HG02943 (cell line): ENCODE data around the gene FKBP6.
"Not testable (repeated sequence)": the region's sequence is repeated elsewhere in the genome, so short reads cannot be mapped to it uniquely, and the experiment has no call there.

ENCODE experiments used
- ATAC-seq: cut with Tn5 transposase; IDR thresholded peaks from one replicate; pipeline ENCODE4 v1.9.1; 2021; ENCODE audit warnings: mild to moderate bottlenecking, low read depth, moderate library complexity; ENCODE audit not compliant: unreplicated experiment

FKBP6 gene

DNA sequence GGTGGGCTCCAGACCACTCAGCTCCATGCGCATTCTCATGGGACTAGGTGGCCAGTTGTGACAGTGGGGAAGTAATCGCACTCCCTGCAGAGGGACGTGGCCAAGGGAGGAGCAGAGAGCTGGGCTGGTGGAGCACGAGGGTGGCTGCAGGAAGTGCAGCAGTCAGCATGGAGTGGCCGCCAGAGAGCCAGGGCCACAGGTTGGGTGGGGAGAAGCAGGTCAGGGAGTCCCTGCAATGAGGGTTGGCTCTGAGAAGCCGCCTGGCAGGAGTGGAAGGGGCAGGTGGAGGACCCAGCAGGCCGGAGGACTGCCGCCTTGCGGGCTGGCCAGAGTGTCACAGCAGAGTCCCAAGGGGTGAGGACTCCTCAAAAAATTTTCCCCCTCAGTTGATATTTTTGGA lies 26.2 kb downstream of the FKBP6 start:
- no peak for ATAC-seq

DNA sequence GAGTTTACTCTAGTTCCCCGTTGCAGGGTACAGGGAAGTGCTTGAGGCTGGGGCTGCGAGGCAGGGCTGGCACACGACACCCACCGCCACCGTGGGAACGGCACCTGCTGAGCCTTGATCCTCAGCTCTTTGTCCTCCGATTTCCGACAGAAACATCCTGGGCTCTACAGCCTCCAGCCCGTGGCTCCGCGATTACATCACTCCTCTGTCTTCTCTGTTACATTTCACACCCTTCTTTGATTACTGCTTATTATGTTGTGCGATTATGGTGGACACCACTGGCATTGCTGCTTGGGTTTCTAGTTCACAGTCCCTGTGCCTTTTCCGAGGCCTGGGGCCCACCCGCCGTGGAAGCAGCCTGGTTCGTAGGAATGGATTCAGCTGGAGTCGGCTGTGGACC lies 26.9 kb downstream of the FKBP6 start:
- ATAC-seq, result no peak

DNA sequence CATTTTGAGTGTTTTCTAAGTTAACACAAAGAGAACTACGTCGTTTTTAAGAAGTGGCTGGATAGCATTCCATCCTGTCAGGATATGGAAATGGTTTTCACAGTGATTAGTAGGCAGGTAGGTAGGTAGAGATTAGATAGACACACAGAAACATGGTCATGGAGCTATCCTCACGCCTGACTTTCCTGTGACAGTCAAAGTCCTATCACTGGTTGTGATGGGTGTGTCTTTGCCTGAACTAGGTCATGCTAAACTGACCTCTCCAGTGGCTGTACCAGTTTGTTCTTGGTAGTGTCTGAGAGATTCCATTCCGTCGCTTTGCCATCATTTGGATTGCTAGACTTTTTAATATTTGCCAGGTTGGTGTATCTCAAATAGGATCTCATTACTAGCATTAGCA lies 28.2 kb downstream of the FKBP6 start:
- no peak for ATAC-seq

DNA sequence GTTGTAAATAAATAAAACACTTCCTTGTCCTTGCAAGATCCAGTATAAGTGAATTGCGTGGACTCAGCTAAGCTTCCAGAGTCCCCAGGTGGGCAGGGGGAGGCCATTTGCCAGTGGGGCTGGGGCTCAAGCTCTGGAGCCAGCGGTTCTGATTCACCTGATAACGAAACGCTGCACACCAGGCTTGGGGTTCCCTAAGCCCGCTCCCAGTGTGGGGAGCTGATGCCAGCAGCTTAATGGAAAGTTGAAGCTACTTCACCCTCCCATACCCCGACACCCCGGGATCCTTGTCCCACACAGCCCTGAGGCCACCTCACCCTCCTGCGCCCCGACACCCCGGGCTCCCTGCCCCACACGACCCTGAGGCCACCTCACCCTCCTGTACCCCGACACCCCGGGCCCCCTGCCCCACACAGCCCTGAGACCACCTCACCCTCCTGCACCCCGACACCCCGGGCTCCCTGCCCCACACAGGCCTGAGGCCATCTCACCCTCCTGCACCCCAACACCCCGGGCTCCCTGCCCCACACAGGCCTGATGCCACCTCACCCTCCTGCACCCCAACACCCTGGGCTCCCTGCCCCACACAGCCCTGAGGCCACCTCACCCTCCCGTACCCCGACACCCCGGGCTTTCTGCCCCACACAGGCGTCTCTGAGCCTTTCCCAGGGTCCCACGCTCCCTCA lies 30.8 kb downstream of the FKBP6 start:
- ATAC-seq, result no peak

DNA sequence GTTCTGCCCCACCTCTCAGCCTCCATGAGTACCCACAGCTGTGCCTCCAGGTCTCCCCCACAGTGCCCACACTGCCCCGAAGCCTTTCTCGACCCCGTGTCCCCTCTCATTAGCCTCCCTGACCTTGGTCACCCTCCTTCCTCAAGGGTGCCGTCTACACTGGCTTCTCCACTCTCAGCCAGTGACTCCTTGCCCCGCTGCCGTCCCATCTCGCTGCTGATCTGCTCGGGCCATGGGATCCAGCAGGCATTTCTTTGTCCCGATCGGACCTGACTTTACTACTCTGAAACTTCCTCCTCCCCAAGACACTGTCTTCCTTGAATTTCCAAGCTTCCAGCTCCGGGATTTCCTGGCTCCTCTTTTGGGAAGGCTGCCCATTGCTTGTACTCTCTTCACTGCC lies 31.3 kb downstream of the FKBP6 start:
- no peak for ATAC-seq

DNA sequence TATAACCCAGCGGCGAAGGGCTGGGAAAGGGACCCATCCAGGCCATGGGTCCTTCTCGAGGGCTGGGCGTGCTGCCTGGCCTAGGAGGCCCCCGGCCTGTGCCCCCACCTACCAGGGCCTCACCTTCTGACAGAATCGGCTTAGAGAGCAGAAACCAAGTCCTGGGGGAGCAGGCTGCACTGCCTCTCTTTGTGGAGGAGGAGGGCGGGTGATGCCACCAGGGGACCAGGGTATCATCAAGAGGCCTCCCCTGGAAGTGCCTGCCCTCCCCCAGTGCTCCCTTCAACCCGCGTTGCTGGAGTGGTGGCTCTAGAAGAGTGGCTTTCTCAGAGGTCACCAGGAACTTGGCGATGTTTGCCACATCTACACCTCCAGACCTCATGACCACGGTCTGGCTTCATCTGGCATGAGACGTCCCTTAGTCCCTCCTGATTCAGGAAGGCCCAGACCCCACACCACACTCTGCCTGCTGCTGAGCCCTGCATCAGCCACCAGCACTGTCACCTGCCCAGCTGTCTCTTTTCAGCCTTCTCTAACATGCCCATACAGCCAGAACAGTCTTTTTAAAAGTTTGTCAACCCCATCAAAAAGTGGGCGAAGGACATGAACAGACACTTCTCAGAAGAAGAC lies 31.9 kb downstream of the FKBP6 start:
- ATAC-seq, result no peak

DNA sequence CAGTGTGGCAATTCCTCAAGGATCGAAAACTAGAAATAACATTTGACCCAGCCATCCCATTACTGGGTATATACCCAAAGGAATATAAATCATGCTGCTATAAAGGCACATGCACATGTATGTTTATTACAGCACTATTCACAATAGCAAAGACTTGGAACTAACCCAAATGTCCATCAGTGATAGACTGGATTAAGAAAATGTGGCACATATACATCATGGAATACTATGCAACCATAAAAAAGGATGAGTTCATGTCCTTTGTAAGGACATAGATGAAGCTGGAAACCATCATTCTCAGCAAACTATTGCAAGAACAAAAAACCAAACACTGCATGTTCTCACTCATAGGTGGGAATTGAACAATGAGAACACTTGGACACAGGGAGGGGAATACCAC lies 32.6 kb downstream of the FKBP6 start:
- not testable (repeated sequence) for ATAC-seq

DNA sequence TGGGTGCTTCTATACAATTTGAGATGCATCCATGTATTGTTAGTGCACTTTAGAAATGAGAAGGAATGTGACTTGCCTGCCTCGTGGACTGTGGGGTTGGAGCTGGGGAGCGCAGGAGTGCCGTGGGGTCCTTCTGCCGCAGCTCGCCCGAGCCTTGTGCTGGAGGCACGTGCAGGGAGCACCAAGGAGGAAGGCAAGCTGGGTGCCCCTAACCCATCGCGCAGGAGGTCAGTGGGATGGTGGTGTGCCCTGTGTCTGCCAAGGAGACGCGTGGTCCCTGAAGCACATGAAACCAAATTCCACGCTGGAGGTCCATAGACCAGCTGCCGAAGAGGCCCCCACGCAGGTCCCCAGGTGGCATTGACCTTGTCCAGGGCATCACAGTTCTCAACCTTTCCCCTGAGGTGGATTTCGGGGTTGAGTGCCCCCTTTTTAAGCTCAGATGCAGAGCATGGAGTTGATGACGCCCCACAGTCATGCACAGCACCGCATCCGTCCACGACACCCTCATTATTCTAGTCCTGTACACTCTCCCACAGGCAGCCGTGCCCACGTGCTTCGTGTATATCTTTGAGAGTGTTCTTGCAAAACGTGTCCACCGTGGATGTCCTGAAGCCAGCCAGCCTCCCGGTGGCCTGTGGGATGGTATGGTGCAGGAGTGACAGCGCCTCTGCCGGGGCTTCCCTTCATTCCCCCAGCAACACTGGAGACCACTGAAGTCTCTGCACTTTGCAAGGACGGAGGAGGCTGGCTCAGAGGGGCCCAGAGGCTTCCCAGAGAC lies 35.5 kb downstream of the FKBP6 start:
- no peak for ATAC-seq

DNA sequence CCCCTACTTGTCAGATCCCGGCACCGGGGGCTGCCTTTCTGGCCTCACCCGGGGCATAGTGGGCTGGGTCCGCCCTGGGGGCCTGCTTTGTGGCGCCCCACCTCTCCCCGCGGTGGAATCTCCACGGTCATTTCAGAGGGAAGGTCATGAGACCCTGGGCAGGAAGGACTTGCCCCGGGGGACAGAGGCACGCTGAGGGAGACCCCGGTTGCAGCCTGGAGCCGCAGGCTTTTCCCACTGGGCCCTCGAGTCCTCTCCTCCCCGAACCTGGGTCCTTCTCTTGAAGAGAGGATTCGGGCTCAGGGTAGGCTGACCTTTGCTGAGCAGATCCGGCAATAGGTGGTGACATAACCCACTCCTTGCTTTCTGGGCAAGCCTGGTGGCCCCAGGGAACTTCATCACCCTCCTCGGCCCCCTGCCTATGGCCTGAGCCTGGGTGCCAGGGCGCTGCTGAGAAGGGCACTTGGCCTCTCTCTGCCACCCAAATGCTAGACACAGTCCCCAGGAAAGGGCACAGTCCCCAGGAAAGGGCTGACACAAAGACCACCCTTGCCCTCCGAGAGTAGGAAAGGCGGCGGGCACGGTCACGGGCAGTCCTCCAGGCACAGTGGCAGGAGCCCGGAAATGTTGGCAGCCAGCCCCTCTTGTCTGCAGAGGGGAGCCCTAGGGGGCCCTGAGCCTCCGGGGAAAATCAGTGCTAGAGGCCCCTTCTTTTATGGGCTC lies 36.2 kb downstream of the FKBP6 start:
- ATAC-seq, result no peak

DNA sequence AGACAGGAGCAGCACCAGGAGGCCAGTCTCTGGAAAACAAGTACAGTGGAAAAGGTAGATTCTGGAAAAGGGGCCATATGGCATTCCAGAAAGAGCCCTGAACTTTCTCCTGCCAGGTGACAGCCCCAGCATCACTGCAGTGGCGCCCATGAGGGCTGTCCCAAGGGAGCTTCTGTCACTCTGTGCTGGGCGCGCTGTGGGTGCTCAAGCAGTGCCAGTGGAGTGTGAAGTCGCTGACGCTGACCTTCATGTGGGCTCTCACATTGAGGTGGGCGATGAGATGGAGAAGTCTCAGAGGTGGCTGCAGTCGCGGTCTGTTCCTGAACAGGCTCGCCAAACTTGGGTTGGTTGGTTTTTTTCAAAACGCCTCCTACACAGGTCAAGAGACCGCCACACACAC lies 38.2 kb downstream of the FKBP6 start:
- ATAC-seq, result no peak

DNA sequence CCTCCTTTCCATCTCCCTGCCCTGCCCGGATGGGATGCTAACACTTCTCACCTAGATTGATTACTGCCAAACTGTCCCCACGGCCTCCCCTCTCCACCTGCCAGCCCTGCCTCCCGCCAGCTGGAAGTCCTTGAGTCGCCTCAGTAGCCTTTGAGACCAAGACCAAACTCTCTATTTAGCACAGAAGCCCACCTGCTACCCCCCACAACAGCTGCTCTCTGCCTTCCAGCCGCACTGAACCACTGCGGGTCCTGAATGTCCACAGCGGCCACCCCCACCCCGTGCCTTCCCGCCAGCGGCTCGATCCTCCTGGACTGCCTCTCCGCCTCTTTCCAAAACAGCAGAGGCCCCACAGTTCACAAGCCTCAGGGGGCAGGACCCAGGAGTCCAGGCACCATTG lies 39.0 kb downstream of the FKBP6 start:
- ATAC-seq, result no peak

DNA sequence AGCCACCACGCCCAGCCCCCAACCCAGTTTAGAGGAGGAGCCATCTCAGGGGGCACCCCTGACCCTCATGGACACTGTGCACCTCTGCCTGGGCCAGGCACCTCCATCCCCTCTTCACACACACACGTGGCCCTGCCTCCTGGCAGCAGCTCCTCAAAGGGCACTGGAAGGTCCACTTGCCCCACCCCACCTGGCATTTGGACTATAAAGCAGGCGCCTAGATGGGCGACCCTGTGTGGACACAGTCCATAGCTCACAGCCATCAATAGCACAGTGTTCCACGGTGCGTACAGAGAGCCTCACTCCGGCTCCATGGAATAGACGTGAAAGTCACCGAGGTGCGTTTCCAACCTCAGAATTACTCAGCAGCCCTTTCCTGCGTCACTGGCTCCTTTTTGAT lies 41.0 kb downstream of the FKBP6 start:
- no peak for ATAC-seq

DNA sequence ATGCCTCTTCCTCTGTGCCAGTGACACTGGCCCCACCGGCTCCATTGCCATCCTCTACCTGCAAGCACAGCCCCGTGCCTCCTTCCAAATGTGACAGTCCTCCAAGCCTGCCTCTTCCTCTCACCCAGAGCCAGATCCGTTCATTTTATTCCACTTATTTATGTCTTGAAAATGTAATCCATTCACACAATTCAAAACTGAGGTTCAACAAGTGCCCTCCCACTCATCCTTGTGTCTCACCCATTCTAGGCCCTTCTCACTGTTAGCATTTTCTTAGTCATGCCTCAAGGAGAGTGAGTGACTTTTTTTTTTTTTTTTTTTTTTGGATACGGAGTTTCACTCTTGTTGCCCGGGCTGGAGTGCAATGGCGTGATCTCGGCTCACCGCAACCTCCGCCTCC lies 41.7 kb downstream of the FKBP6 start:
- ATAC-seq, result no peak

DNA sequence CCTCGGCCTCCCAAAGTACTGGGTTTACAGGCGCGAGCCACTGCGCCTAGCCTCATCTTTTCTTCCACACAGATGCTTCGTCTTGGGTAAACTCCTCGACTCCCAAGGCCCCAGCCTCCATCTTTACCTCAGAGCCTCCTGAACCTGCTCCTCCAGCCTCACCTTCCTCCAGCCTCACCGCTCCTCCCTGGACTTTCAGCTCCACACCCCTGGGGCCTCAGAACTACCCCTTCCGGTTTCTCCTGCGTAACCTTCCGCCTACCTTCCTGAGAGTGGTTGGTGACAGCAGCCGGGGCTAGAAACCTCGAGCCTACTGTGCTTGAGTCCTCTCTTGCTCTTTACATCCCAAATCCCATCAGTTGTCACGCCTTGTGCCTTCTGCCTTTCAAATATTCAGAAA lies 45.8 kb downstream of the FKBP6 start:
- ATAC-seq, result no peak

DNA sequence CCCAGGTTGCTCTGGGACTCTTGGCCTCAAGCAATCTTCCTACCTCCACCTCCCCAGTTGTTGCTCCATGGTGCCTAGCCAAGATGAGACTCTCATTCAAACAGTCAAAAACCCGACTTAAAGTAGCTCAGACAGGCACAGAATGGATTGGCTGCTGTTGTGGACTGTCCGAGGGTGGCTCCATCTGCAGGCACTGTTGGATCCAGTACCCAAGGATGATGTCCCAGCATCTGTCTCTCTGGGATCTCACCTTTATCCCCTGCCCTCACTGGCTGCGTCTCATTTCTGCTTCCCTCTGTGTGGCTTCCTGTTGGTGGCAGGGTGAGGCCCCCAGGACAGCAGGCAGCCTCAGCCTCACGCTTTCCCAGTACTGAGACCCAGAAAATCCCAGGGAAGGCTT lies 48.3 kb downstream of the FKBP6 start:
- not testable (repeated sequence) for ATAC-seq

DNA sequence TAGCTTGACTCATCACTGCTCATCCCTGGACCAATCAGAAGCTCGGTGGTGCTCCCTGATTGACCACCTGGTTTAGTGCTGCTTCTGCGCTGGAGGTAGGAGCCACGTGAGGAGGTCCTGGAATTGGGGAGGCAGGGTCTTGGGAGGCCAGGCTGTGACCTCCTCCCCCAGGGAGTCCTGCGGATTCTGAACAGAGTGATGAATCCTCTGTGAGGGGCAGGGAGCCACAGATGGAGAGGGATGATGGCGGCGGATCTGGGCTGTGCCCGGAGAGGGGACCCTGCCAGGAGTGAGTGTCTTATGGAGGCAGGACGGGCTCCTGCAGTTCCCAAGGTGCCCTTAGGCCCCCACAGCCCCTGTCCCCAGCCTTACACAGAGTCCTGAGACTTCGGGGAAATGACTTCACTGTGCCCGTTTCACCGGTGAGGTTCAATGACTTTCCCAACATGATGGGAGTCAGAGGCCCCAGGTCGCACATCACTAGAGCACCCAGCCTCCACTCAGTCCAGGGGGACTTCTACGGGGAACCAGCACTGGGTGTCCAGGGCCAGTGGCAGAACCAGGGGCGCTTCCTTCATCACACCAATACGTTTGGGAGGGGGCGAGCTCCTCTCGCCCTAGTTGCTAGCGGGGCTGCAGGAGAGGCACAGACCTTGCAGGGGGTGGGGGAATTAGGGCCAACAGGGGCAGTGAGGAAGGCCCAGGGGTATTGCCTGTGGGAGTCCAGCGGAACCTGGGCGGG lies 48.9 kb downstream of the FKBP6 start:
- no peak for ATAC-seq

DNA sequence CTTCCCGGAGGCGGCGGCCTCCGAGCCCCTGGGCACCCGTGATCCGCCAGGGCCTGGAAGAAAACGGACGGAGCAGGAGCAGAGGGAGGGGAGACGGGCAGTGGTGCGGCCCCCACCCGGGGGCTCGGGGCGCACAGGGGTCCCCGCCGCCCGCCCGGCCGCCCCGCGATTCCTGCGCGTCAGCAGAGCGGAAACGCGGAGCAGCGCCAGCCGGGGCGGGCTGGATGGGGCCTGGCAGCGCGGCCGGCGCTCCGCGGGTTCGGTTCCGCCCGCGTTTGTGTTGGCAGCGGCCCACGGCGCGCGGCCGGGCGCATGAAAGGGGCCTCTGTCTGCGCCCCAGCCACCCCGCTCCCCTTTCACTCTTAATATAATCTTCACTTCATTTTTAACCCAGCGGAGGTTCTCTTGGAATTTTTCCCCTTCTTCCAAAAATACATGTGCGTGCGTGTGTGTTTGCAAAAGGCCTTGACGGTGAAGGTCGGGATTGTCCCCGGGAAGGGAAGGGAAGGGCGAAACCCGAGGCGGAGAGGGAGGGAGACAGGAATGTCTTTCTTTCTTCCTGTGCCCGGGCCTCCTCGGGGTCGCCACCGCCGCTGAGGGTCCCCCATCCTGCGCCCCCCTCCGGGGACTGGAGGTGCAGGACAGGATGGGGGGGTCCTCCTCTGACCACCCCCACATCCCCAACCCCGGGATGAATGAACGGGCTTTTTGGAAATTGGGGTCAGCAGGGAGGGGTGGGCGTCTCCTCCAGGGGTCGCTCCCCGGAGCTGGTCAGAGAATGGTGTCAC lies 49.6 kb downstream of the FKBP6 start:
- ATAC-seq, result not testable (repeated sequence)

DNA sequence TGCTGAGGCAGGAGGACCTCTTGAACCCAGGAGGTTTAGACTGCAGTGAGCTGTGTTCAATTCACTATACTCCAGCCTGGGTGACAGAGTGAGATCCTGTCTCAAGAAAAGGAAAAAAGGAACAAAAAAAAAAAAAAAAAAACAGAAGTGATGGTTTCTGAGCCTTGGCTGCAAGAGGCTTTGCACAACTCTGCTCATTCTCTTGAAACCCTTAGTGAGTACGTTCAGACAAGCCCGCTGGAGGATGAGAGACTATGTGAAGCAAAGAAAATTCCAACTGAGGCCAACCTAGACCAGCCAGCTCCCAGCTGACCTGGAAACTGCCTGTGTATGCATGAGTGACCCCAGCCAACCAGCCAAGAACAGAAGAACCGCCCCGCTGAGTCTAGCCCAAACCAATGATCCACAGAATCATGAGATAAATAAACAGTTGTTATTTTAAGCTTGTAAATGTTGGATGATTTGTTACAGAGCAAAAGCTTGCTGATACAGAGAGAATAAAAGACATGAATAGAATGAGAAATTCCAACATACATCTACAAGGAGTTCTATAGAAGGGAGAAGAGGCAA lies 55.1 kb downstream of the FKBP6 start:
- no peak for ATAC-seq

DNA sequence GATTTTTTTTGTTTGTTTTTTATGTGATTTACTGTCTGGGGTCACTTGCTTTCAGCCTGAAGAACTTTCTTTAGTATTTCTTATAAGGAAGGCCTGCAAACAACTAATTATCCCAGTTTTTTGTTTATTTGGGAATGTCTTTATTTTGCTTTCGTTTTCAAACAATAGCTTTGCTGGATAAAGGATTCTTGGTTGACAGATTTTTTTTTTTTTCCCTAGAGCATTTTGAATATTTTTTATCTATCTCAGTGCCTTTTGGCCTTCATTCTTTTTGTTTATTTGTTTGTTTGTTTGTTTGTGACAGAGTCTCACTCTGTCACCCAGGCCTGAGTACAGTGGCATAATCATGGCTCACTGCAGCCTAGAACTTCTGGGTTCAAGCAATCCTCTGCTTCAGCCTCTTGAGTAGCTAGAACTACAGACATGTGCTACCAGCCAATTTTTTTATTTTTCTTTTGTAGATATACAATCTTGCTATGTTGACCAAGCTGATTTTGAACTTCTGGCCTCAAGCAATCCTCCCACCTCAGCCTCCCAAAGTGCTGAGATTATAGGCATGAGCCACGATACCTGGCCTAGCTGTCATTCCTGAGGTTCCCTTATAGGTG lies 59.4 kb downstream of the FKBP6 start:
- ATAC-seq, result no peak
